Activated B cell treated with CpG ODN at 0.5 μM for 24 hours (primary cell): ENCODE data around the gene DUS1L. TPM values are rescaled to one million over a fixed set of nuclear protein-coding genes. Genes with fewer than 3 reads are reported as not detected.

Experiments
- ATAC-seq: fragments of 200-7000 bp; cut with Tn5 transposase; one replicate; pipeline ENCODE4 v1.10.0; 2021; ENCODE audit warnings: low read depth, mild to moderate bottlenecking, moderate library complexity
- CTCF ChIA-PET: fragments of 350-600 bp; sonication (Branson Sonifier 250); formaldehyde crosslinking; loops from one replicate; lab custom pipeline; 2021; ENCODE audit warnings: antibody characterized with exemption; lab: Charles Lee
- POLR2A ChIA-PET: fragments of 350-600 bp; sonication (Branson Sonifier 250); formaldehyde crosslinking; loops from one replicate; lab custom pipeline; 2021; ENCODE audit warnings: antibody characterized with exemption; lab: Charles Lee
- DNase-seq: peaks from one replicate; pipeline ENCODE4 v3.0.0; 2022
- H3K27ac Mint-ChIP-seq: one replicate; pipeline ENCODE4 v1.8.0; 2020; ENCODE audit warnings: mixed read lengths
- H3K27me3 Mint-ChIP-seq: one replicate; pipeline ENCODE4 v1.8.0; 2021; ENCODE audit warnings: mixed read lengths
- H3K36me3 Mint-ChIP-seq: one replicate; pipeline ENCODE4 v1.8.0; 2021; ENCODE audit warnings: low read depth, mixed read lengths
- H3K4me1 Mint-ChIP-seq: one replicate; pipeline ENCODE4 v1.8.0; 2021; ENCODE audit warnings: mixed read lengths
- H3K4me3 Mint-ChIP-seq: one replicate; pipeline ENCODE4 v1.8.0; 2020; ENCODE audit warnings: mild to moderate bottlenecking, mixed read lengths
- H3K9me3 Mint-ChIP-seq: one replicate; pipeline ENCODE4 v1.8.0; 2020; ENCODE audit warnings: mixed read lengths
- CTCF ChIP-seq: fragments of 200-600 bp; IDR thresholded peaks from one replicate; pipeline ENCODE4 v1.8.0; 2022; ENCODE audit warnings: antibody characterized with exemption, mild to moderate bottlenecking
- intact Hi-C: fragments of 100-400 bp; cut with micrococcal nuclease; formaldehyde crosslinking; loops from one replicate; pipeline ENCODE4 v1.15.1; 2024
- total RNA-seq: library from RNA; stranded (reverse); gene quantifications from 2 replicates; pipeline ENCODE4 v1.2.3, GENCODE V29; 2022

The DUS1L gene
- total RNA-seq, 1 donor from 2014 or later, result 134 TPM

- POLR2A ChIA-PET, result interaction anchor here (0.7 to 3.2 kb wide), 5 partner anchors 9 to 380 kb away, joined by 3 to 8 read pairs (median 7); partner anchors contain the start of genes ARL16 and HGS
- Mint-ChIP-seq H3K27ac (no peak overlapping the region), H3K4me1 (peaks cover 15% of the 10 kb centered on the region), H3K4me3 (peak overlapping the region; percentile 72), H3K27me3 (no peaks in the 10 kb centered on the region), H3K36me3 (peaks cover 24% of the 10 kb centered on the region), H3K9me3 (no peaks in the 10 kb centered on the region)
- intact Hi-C loops, result loop anchor here (2.0 kb wide), 1 partner anchor 27 kb away; the partner anchor contains the start of gene DCXR
- CTCF ChIA-PET, result no interaction called here
- ATAC-seq (no peak), DNase-seq (no peak)
- no peak for TF ChIP-seq CTCF
Measured at GRCh38 chr17:82063424-82064415, 1.9 kb downstream of the DUS1L start.

DNA sequence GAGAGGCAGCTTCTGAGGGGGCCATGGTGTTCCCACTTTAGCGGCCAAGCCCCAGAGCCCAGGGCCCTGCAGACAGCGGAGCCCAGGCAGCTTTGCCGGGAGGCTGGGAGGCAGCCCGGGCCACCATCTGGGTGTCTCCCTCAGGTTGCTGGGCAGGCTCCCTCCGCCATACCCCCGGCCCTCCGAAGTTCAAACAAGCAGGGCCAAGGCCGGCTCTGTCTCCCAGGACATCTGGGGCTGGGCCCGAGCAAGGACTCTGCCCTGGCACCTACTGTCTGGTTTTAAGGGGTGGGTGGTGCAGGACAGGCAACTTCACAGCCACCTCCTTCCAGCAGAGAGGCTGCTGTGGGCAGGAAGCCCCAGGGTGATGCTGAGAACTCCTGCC lies 2.6 kb downstream of the DUS1L start:
- no peak for TF ChIP-seq CTCF
- no peak for ATAC-seq
- Mint-ChIP-seq H3K4me1 (peaks cover 15% of the 10 kb centered on the region), H3K27me3 (no peaks in the 10 kb centered on the region), H3K36me3 (peaks cover 28% of the 10 kb centered on the region), H3K4me3 (no peak overlapping the region), H3K27ac (no peak overlapping the region), H3K9me3 (no peaks in the 10 kb centered on the region)
- ChIA-PET POLR2A (no interaction called here), CTCF (no interaction called here)
- intact Hi-C loops, result no loop called here
- DNase-seq, result no peak

GRCh38 chr17:82062076-82062983 lies 3.3 kb downstream of the DUS1L start:
- ATAC-seq (no peak), DNase-seq (no peak)
- Mint-ChIP-seq H3K27me3 (no peaks in the 10 kb centered on the region), H3K4me1 (peaks cover 15% of the 10 kb centered on the region), H3K36me3 (peaks cover 35% of the 10 kb centered on the region), H3K9me3 (no peaks in the 10 kb centered on the region), H3K27ac (no peak overlapping the region), H3K4me3 (no peak overlapping the region)
- no peak for TF ChIP-seq CTCF
- ChIA-PET POLR2A (no interaction called here), CTCF (no interaction called here)
- intact Hi-C loops, result no loop called here

GRCh38 chr17:82061047-82061925 lies 4.3 kb downstream of the DUS1L start:
- Mint-ChIP-seq H3K36me3 (peaks cover 42% of the 10 kb centered on the region), H3K4me1 (peaks cover 13% of the 10 kb centered on the region), H3K9me3 (no peaks in the 10 kb centered on the region), H3K4me3 (no peak overlapping the region), H3K27me3 (no peaks in the 10 kb centered on the region), H3K27ac (no peak overlapping the region)
- DNase-seq, result no peak
- no peak for ATAC-seq
- ChIA-PET CTCF (no interaction called here), POLR2A (no interaction called here)
- TF ChIP-seq CTCF, result no peak
- intact Hi-C loops, result no loop called here
